ENCODE data around the gene NCOA1.

The NCOA1 gene

DNA sequence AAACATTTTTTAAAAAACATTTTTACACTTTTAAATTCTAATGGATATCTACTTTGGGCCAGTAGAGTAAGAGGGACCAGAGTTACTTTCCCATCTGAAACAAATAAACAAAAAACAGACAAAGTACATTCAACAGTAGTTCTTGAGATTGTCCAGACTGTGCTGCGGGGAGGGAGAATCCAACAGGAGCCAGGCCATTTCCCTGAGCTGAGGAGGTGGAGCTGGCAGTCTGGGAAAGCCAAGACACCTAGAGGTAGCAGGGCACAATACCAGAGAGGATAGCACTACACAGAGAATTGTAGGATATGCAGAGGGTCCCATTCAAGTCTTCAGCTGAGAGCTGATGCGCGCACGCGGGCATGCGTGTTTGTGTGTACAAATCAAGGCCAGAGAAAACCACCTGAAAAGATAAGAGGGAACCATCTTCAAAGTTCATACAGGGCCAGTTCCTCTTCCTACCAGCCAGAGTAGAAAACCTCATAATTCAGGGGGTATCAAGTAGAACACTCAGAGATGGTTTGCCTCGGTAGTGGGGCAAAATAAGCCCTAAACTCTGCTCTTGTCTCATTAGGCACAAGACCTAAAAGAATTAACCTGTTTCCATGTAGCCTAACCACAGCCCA is 258.1 kb downstream of the NCOA1 start:
- Histone ChIP-seq H3K27me3 (ENCODE audit: control insufficient read depth in 5 of 5, insufficient read depth in 4 of 5, low read length in 5 of 5) (no peaks in the 10 kb centered on the region), H3K4me1 (ENCODE audit: control insufficient read depth in 5 of 5, insufficient read depth in 5 of 5, low read length in 5 of 5) (no peaks in the 10 kb centered on the region), H3K36me3 (ENCODE audit: control insufficient read depth in 5 of 5, insufficient read depth in 5 of 5, low read length in 5 of 5) (peaks cover 16 to 40% (median 27%) of the 10 kb centered on the region in 5 donors), H3K4me3 (ENCODE audit: low read depth in 1 of 5, low read length in 5 of 5) (no peak overlapping the region), H3K27ac (ENCODE audit: low read depth, low read length) (no peak overlapping the region), H3K9me3 (ENCODE audit: control insufficient read depth in 5 of 5, low read length in 5 of 5) (no peaks in the 10 kb centered on the region), H3K9ac (ENCODE audit: low read length in 5 of 5) (no peak overlapping the region)

DNA sequence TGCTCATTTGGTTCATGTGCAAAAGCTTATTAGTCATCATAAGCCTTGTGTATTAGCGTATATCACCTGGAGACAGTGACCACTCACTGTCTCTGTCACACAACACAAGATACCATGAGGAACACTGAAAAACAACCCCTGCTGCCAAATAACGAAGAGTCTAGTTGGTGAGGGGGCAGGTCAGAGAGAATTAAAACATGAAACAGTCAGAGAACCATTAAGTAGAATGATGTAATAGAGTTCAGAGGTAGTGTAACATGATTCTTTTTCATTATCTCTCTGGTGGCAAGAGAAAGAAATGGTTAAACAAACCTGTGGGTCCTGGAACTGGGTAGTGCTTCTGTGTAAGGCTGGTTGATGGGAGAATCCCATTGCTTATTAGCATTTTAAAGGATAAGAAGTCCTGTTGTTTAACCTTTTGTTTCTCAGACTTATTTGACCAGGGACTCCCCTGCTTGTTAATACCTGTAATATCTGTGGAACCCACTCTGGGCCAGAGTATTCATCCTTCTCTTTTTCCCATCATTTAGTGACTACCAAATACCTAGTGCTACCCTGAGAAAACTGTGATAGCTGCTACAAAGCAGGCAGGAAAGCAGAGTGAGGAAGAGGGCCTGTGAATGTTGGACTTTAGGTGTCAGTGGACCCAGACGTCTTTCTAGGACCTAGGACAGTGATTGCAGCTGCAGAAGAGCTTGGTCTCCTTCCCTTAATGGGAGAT is 264.1 kb downstream of the NCOA1 start:
- no peaks in the 10 kb centered on the region for H3K4me1 ChIP-seq (ENCODE audit: control insufficient read depth in 5 of 5, insufficient read depth in 5 of 5, low read length in 5 of 5)
- H3K36me3 ChIP-seq (ENCODE audit: control insufficient read depth in 5 of 5, insufficient read depth in 5 of 5, low read length in 5 of 5), result peaks cover 45 to 71% (median 53%) of the 10 kb centered on the region in 5 donors
- no peaks in the 10 kb centered on the region for H3K9me3 ChIP-seq (ENCODE audit: control insufficient read depth in 5 of 5, low read length in 5 of 5)

DNA sequence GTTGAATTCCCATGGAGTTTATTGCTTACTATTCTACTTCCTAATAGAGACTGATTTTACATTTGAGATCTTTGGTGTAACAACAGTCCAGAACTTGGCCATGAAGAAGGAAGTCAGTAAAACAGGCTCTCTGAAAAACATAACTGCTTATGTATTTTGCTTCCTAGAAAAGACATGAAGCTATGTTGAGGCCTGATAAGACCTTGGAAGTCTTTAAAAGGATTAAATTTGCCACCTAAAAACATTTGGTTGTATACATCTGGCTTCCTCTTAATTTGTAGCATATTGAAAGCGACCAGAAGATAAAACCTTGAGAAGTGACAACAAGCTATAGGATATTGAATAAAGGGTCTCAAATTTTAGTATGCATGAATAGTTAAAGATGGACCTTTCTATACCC is 265.7 kb downstream of the NCOA1 start:
- no peaks in the 10 kb centered on the region for H3K9me3 ChIP-seq (ENCODE audit: control insufficient read depth in 5 of 5, low read length in 5 of 5)
- H3K4me1 ChIP-seq (ENCODE audit: control insufficient read depth in 5 of 5, insufficient read depth in 5 of 5, low read length in 5 of 5), result no peaks in the 10 kb centered on the region
- peaks cover 48 to 68% (median 59%) of the 10 kb centered on the region in 5 donors for H3K36me3 ChIP-seq (ENCODE audit: control insufficient read depth in 5 of 5, insufficient read depth in 5 of 5, low read length in 5 of 5)
- H3K9ac ChIP-seq (ENCODE audit: low read length in 5 of 5), result no peak overlapping the region
- H3K27me3 ChIP-seq (ENCODE audit: control insufficient read depth in 5 of 5, insufficient read depth in 4 of 5, low read length in 5 of 5), result no peaks in the 10 kb centered on the region
- H3K27ac ChIP-seq (ENCODE audit: low read depth, low read length), result no peak overlapping the region
- H3K4me3 ChIP-seq (ENCODE audit: low read depth in 1 of 5, low read length in 5 of 5), result no peak overlapping the region

More for the DNA sequence above, 264.1 kb downstream of the NCOA1 start:
- H3K4me3 ChIP-seq (ENCODE audit: low read depth in 1 of 5, low read length in 5 of 5), result no peak overlapping the region
- H3K9ac ChIP-seq (ENCODE audit: low read length in 5 of 5), result no peak overlapping the region
- no peaks in the 10 kb centered on the region for H3K27me3 ChIP-seq (ENCODE audit: control insufficient read depth in 5 of 5, insufficient read depth in 4 of 5, low read length in 5 of 5)
- H3K27ac ChIP-seq (ENCODE audit: low read depth, low read length), result no peak overlapping the region

DNA sequence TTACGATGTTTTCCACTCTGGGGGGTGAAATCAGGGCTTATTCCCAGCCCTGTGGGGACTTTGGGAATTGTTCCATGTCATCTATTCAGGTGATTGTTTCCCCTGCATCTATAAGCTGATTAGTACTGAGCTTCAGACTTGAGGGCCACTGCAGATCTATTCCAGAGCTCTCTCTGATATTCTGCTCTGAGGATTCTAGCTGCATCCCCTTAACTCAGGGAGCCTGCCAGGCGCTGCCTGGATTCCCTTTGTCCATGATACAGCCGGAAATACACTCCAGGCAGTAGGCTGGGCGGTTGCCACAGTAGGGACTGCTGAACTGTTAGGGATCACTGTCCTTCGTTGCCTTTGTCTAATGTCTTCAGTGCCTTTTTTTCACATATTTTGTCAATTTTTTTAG is 270.8 kb downstream of the NCOA1 start:
- Histone ChIP-seq H3K9ac (ENCODE audit: low read length in 5 of 5) (no peak overlapping the region), H3K36me3 (ENCODE audit: control insufficient read depth in 5 of 5, insufficient read depth in 5 of 5, low read length in 5 of 5) (peaks cover 25 to 59% (median 40%) of the 10 kb centered on the region in 5 donors)

DNA sequence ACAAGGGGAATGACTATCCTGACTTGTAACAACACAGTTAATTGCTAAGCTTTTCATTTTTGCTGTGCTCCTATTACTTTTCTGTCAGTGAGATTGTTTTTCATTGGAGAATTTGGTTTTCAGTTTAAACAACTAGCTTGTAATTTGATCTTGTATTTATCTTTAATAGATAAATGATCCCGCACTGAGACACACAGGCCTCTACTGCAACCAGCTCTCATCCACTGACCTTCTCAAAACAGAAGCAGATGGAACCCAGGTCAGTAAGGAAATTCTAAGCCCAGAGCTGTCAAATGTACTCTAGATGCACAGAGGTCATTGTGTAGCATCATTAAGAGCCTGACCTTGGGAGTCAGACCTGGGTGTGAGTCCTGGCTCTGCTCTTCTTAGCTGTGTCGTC is 271.5 kb downstream of the NCOA1 start:
- Histone ChIP-seq H3K4me1 (ENCODE audit: control insufficient read depth in 5 of 5, insufficient read depth in 5 of 5, low read length in 5 of 5) (peaks cover 0 to 3% (median 0%) of the 10 kb centered on the region in 5 donors), H3K27ac (ENCODE audit: low read depth, low read length) (no peak overlapping the region), H3K27me3 (ENCODE audit: control insufficient read depth in 5 of 5, insufficient read depth in 4 of 5, low read length in 5 of 5) (no peaks in the 10 kb centered on the region), H3K9ac (ENCODE audit: low read length in 5 of 5) (no peak overlapping the region), H3K4me3 (ENCODE audit: low read depth in 1 of 5, low read length in 5 of 5) (no peak overlapping the region), H3K36me3 (ENCODE audit: control insufficient read depth in 5 of 5, insufficient read depth in 5 of 5, low read length in 5 of 5) (peaks cover 21 to 56% (median 37%) of the 10 kb centered on the region in 5 donors), H3K9me3 (ENCODE audit: control insufficient read depth in 5 of 5, low read length in 5 of 5) (no peaks in the 10 kb centered on the region)

More for the DNA sequence above, 270.8 kb downstream of the NCOA1 start:
- H3K4me1 ChIP-seq (ENCODE audit: control insufficient read depth in 5 of 5, insufficient read depth in 5 of 5, low read length in 5 of 5), result peaks cover 0 to 3% (median 0%) of the 10 kb centered on the region in 5 donors
- no peaks in the 10 kb centered on the region for H3K27me3 ChIP-seq (ENCODE audit: control insufficient read depth in 5 of 5, insufficient read depth in 4 of 5, low read length in 5 of 5)
- no peak overlapping the region for H3K27ac ChIP-seq (ENCODE audit: low read depth, low read length)
- no peaks in the 10 kb centered on the region for H3K9me3 ChIP-seq (ENCODE audit: control insufficient read depth in 5 of 5, low read length in 5 of 5)
- no peak overlapping the region for H3K4me3 ChIP-seq (ENCODE audit: low read depth in 1 of 5, low read length in 5 of 5)

DNA sequence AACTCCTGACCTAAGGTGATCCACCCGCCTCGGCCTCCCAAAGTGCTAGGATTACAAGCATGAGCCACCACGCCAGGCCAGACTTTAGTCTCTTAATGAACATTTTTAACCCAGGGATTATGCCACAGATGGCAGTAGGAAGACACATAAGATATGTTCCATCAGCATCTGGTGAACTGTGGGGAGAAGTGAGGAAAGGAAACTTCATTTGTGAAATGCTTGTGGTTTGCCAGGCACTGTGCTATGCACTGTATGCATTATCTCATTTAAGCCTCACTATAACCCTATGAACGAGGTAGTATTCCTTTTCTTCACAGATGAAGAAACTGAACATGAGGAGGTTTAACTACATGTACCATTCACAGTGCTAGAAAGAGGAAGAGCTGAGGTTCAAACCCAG is 272.8 kb downstream of the NCOA1 start:
- Histone ChIP-seq H3K9ac (ENCODE audit: low read length in 5 of 5) (no peak overlapping the region), H3K4me3 (ENCODE audit: low read depth in 1 of 5, low read length in 5 of 5) (no peak overlapping the region), H3K27ac (ENCODE audit: low read depth, low read length) (no peak overlapping the region), H3K9me3 (ENCODE audit: control insufficient read depth in 5 of 5, low read length in 5 of 5) (no peaks in the 10 kb centered on the region), H3K36me3 (ENCODE audit: control insufficient read depth in 5 of 5, insufficient read depth in 5 of 5, low read length in 5 of 5) (peaks cover 21 to 45% (median 34%) of the 10 kb centered on the region in 5 donors), H3K27me3 (ENCODE audit: control insufficient read depth in 5 of 5, insufficient read depth in 4 of 5, low read length in 5 of 5) (no peaks in the 10 kb centered on the region), H3K4me1 (ENCODE audit: control insufficient read depth in 5 of 5, insufficient read depth in 5 of 5, low read length in 5 of 5) (peaks cover 0 to 7% (median 4%) of the 10 kb centered on the region in 5 donors)

DNA sequence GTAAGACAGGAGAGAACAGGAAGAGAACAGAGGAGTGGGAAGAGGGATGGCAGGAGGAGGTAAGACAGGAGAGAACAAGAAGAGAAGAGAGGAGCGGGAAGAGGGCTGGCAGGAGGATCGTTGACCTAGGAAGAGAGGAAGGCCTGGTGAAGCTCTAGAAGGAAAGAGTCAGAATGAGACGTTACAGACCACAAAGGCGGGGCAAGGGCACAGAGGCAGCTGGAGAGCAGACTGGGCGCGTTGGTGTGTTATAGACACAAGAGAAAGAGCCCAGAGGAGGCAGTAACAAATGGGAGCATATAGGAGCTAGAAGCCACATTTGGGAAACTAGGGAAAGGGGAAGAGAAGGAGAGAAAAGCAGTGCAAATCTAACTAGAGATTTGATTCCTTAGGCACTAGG is 275.6 kb downstream of the NCOA1 start:
- Histone ChIP-seq H3K9me3 (ENCODE audit: control insufficient read depth in 5 of 5, low read length in 5 of 5) (no peaks in the 10 kb centered on the region), H3K27me3 (ENCODE audit: control insufficient read depth in 5 of 5, insufficient read depth in 4 of 5, low read length in 5 of 5) (no peaks in the 10 kb centered on the region), H3K9ac (ENCODE audit: low read length in 5 of 5) (no peak overlapping the region), H3K4me1 (ENCODE audit: control insufficient read depth in 5 of 5, insufficient read depth in 5 of 5, low read length in 5 of 5) (peaks cover 0 to 7% (median 4%) of the 10 kb centered on the region in 5 donors), H3K4me3 (ENCODE audit: low read depth in 1 of 5, low read length in 5 of 5) (no peak overlapping the region), H3K27ac (ENCODE audit: low read depth, low read length) (no peak overlapping the region), H3K36me3 (ENCODE audit: control insufficient read depth in 5 of 5, insufficient read depth in 5 of 5, low read length in 5 of 5) (peaks cover 22 to 45% (median 35%) of the 10 kb centered on the region in 5 donors)

DNA sequence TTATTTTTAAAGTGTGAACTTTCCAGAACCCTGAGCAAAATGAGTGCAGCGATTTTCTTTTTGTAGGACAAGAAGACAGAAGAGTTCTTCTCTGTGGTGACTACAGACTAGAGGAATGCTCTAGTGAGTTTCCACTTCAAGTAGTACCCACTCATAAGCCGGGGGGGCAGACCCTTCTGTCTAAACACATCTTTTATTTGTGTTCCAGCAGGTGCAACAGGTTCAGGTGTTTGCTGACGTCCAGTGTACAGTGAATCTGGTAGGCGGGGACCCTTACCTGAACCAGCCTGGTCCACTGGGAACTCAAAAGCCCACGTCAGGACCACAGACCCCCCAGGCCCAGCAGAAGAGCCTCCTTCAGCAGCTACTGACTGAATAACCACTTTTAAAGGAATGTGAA is 277.0 kb downstream of the NCOA1 start:
- Histone ChIP-seq H3K27me3 (ENCODE audit: control insufficient read depth in 5 of 5, insufficient read depth in 4 of 5, low read length in 5 of 5) (no peaks in the 10 kb centered on the region), H3K4me3 (ENCODE audit: low read depth in 1 of 5, low read length in 5 of 5) (no peak overlapping the region), H3K9ac (ENCODE audit: low read length in 5 of 5) (no peak overlapping the region), H3K36me3 (ENCODE audit: control insufficient read depth in 5 of 5, insufficient read depth in 5 of 5, low read length in 5 of 5) (peaks cover 13 to 32% (median 21%) of the 10 kb centered on the region in 5 donors), H3K4me1 (ENCODE audit: control insufficient read depth in 5 of 5, insufficient read depth in 5 of 5, low read length in 5 of 5) (peaks cover 0 to 7% (median 4%) of the 10 kb centered on the region in 5 donors), H3K9me3 (ENCODE audit: control insufficient read depth in 5 of 5, low read length in 5 of 5) (no peaks in the 10 kb centered on the region), H3K27ac (ENCODE audit: low read depth, low read length) (no peak overlapping the region)

DNA sequence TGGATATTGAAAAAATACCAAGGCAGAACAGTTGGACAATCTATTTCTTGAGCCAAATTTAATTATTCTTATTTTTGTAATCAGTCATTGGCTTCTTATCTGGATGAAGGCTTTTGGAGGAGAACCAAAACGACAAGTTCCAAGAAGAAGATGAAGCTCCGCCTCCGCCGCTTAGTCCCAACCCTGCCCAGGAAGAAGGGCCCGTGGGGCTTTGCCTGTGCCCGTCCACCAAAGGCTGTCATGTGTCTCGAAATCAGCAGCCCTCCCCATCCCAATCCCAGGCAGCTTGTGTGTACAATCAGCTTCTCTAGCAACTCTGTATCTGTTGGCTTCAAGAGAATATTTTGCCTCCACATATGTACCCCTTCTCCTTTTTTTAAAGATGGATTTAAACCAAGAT is 277.5 kb downstream of the NCOA1 start:
- Histone ChIP-seq H3K9ac (ENCODE audit: low read length in 5 of 5) (no peak overlapping the region), H3K36me3 (ENCODE audit: control insufficient read depth in 5 of 5, insufficient read depth in 5 of 5, low read length in 5 of 5) (peaks cover 13 to 30% (median 20%) of the 10 kb centered on the region in 5 donors), H3K27ac (ENCODE audit: low read depth, low read length) (no peak overlapping the region), H3K4me3 (ENCODE audit: low read depth in 1 of 5, low read length in 5 of 5) (no peak overlapping the region), H3K27me3 (ENCODE audit: control insufficient read depth in 5 of 5, insufficient read depth in 4 of 5, low read length in 5 of 5) (no peaks in the 10 kb centered on the region), H3K9me3 (ENCODE audit: control insufficient read depth in 5 of 5, low read length in 5 of 5) (no peaks in the 10 kb centered on the region), H3K4me1 (ENCODE audit: control insufficient read depth in 5 of 5, insufficient read depth in 5 of 5, low read length in 5 of 5) (peaks cover 0 to 7% (median 4%) of the 10 kb centered on the region in 5 donors)

DNA sequence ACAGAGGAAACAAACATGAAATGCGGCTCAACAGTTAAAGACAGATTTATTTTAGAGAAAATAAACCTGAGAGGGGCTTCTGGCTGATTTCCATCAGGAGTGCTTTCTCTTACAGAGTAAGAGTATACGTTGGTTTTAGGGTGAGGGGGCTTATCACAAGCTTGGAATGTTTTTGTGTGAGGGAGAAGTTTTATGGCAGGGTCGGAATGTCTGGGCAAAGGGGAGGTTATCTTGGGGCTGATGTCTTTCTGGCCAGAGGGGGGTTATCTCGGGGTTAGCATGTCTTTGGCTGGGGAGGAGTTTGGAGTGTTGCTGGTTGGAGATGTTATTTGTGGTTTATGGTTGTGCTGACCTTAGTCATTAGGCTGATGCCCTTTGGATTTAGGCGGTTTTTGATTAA is 280.0 kb downstream of the NCOA1 start:
- H3K36me3 ChIP-seq (ENCODE audit: control insufficient read depth in 5 of 5, insufficient read depth in 5 of 5, low read length in 5 of 5), result peaks cover 8 to 16% (median 10%) of the 10 kb centered on the region in 5 donors
- no peaks in the 10 kb centered on the region for H3K27me3 ChIP-seq (ENCODE audit: control insufficient read depth in 5 of 5, insufficient read depth in 4 of 5, low read length in 5 of 5)
- H3K27ac ChIP-seq (ENCODE audit: low read depth, low read length), result no peak overlapping the region
- H3K4me3 ChIP-seq (ENCODE audit: low read depth in 1 of 5, low read length in 5 of 5), result no peak overlapping the region
- no peaks in the 10 kb centered on the region for H3K9me3 ChIP-seq (ENCODE audit: control insufficient read depth in 5 of 5, low read length in 5 of 5)
- H3K4me1 ChIP-seq (ENCODE audit: control insufficient read depth in 5 of 5, insufficient read depth in 5 of 5, low read length in 5 of 5), result peaks cover 0 to 4% (median 4%) of the 10 kb centered on the region in 5 donors
- H3K9ac ChIP-seq (ENCODE audit: low read length in 5 of 5), result no peak overlapping the region
